Aorta (tissue), 5 donors: ENCODE data around the gene PPP1R9B. TPM values are rescaled to one million over a fixed set of nuclear protein-coding genes. Genes with fewer than 3 reads are reported as not detected.

Source experiments
- ATAC-seq: fragments of 200-7000 bp; cut with Tn5 transposase; one replicate; pipeline ENCODE4 v1.9.1; 2022; ENCODE audit warnings: moderate library complexity; ENCODE audit not compliant: low FRiP score
- DNase-seq, 2 donors: peaks; one replicate each; pipeline ENCODE4 v3.0.0-alpha.2; 2020
- H3K27ac ChIP-seq, 2 donors: one replicate each; pipeline ENCODE4 v1.5.1; 2013; ENCODE audit warnings: low read length in 2 of 2, mild to moderate bottlenecking in 2 of 2, moderate library complexity in 2 of 2, control low read depth in 1 of 2, inconsistent platforms in 1 of 2, low read depth in 1 of 2
- H3K27me3 ChIP-seq, 2 donors: one replicate each; pipeline ENCODE4 v1.6.1; 2013; ENCODE audit warnings: control low read depth in 1 of 2, low read length in 1 of 2, mild to moderate bottlenecking in 1 of 2, moderate library complexity in 1 of 2; ENCODE audit not compliant: insufficient read depth in 2 of 2, control insufficient read depth in 1 of 2
- H3K36me3 ChIP-seq, 2 donors: one replicate each; pipeline ENCODE4 v1.6.1; 2013; ENCODE audit warnings: control low read depth in 1 of 2, low read length in 1 of 2, mild to moderate bottlenecking in 1 of 2; ENCODE audit not compliant: insufficient read depth in 2 of 2, control insufficient read depth in 1 of 2
- H3K4me1 ChIP-seq, 2 donors: one replicate each; pipeline ENCODE4 v1.6.1; 2013; ENCODE audit warnings: low read length in 2 of 2, control low read depth in 1 of 2, mild to moderate bottlenecking in 1 of 2, moderate library complexity in 1 of 2; ENCODE audit not compliant: insufficient read depth in 2 of 2, control insufficient read depth in 1 of 2
- H3K4me3 ChIP-seq, 2 donors: one replicate each; pipeline ENCODE4 v1.5.1; 2013; ENCODE audit warnings: low read length in 2 of 2, control low read depth in 1 of 2, mild to moderate bottlenecking in 1 of 2
- H3K9me3 ChIP-seq: one replicate; pipeline ENCODE4 v1.6.1; 2013; ENCODE audit warnings: mild to moderate bottlenecking, low read length; ENCODE audit not compliant: control insufficient read depth
- WGBS, 2 donors: extraction: QIAGEN DNeasy Blood & Tissue Kit; methylation state at CpG; one replicate each; pipeline ENCODE4 v1.1.7; 2013; 5-methylcytosine and 5-hydroxymethylcytosine counted together
- intact Hi-C, 2 donors: fragments of 100-400 bp; cut with DNase I; formaldehyde crosslinking; loops; one replicate each; pipeline versions ENCODE4 v1.14.2 to v1.15.0; 2022
- polyA plus RNA-seq, 2 donors: library from polyadenylated mRNA; stranded (reverse); fragments of 200-250 nt; gene quantifications; one replicate each; pipeline ENCODE4 v1.2.3, GENCODE V29; 2013
- total RNA-seq, 2 donors: library from RNA; stranded (reverse); fragmentation: NEBNext Ultra II Directional; extraction: Animal tissue kit (Norgen Biotek cat#: 25700); gene quantifications; one replicate each; pipeline ENCODE4 v1.2.1, GENCODE V29; 2021
- donor health status: healthy with polysubstance abuse.
- donor health status: Bipolar disorder and iron deficiency.
- donor health status: DM: no; HTN: no; CAD: no.
- donor health status: DM: no; HTN: no; CAD: no.
- donor health status: DM: yes; HTN: yes; CAD: no.

Gene PPP1R9B
- total and polyA plus RNA-seq, 4 donors, result 20.3 to 99.0 (median 45.2) TPM

GRCh38 chr17:50123649-50124349 is 26.7 kb downstream of the PPP1R9B start:
- Histone ChIP-seq H3K4me3 (no peak overlapping the region), H3K27ac (no peak overlapping the region), H3K4me1 (no peaks in the 10 kb centered on the region), H3K36me3 (no peaks in the 10 kb centered on the region), H3K27me3 (no peaks in the 10 kb centered on the region), H3K9me3 (no peaks in the 10 kb centered on the region)
- DNase-seq, result no peak
- WGBS, 2 donors, result 39 to 53% methylated on average over 12 of the region's 12 CpGs
- no peak for ATAC-seq
- intact Hi-C loops, result no loop called here

DNA sequence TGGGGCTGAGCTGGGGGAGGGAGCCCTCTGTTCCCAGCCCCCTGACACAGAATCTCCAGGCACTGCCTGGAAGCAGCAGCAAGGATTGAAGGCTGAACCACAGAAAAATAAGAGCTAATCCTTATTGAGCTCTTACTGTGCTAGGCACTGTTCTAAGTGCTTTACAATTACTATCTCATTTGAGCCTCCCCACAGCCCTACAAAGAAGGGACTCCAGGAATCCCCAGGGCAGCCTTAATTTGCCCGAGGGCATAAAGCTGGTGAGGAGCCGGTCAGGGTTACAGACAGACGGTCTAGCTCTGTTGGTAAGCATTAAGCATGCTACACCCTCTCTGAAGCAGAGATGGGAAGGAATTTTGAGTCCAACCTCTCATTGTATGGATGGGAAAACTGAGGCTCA is 27.5 kb downstream of the PPP1R9B start:
- Histone ChIP-seq H3K4me3 (no peak overlapping the region), H3K27me3 (no peaks in the 10 kb centered on the region), H3K9me3 (no peaks in the 10 kb centered on the region), H3K27ac (no peak overlapping the region), H3K4me1 (no peaks in the 10 kb centered on the region), H3K36me3 (no peaks in the 10 kb centered on the region)
- DNase-seq (no peak), ATAC-seq (no peak)
- intact Hi-C loops, result no loop called here
- WGBS, 2 donors, result 87 to 90% methylated on average over 3 of the region's 3 CpGs

DNA sequence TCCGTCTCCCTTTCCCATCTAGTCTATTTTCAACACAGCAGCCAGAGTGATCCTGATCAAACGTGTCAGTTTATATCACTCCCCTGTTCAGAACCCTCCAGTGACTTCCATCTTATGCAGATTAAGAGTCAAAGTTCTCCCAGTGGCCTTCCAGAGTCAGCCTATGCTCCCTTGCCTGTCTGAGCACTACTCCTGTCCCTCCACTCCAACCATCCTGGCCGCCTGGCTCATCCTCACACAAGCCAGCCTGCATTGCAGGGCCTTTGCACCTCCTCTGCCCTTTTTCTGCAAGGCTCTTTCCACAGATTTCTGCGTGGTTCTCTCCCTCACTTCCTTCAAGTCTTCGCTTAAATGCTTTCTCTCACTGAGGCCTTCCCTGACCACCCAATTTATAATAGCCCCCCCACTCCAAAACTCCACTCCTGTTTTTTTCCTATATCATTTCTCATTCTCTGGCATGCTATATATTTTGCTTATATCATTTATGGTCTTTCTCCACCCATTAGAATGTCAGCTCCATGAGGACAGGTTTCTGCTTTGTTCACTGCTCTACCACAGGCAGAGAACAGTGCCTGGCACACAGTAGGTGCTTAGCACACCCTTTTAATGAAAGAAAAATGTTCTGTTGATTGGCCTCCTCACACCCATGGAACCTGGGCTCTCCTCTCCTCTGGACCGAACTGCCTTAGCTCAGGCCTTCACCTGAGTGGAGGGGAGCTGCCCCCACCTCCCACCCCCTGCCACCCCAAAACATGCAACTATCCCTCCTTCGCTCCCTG is 29.8 kb downstream of the PPP1R9B start:
- WGBS, 2 donors, result 92 to 93% methylated on average over 7 of the region's 7 CpGs
- Histone ChIP-seq H3K27ac (no peak overlapping the region), H3K27me3 (no peaks in the 10 kb centered on the region), H3K9me3 (no peaks in the 10 kb centered on the region), H3K4me3 (no peak overlapping the region), H3K4me1 (no peaks in the 10 kb centered on the region), H3K36me3 (no peaks in the 10 kb centered on the region)
- peak in 1 of 2 donors; percentile 53 for DNase-seq
- intact Hi-C loops, result no loop called here
- ATAC-seq, result no peak

GRCh38 chr17:50118828-50119218 is 31.7 kb downstream of the PPP1R9B start:
- no peaks in the 10 kb centered on the region for H3K27me3 ChIP-seq
- H3K36me3 ChIP-seq, result no peaks in the 10 kb centered on the region
- 91 to 94% methylated on average over 4 of the region's 4 CpGs for WGBS, 2 donors
- no peak overlapping the region for H3K27ac ChIP-seq
- H3K4me1 ChIP-seq, result no peaks in the 10 kb centered on the region
- no peak overlapping the region for H3K4me3 ChIP-seq
- intact Hi-C loops, result loop anchor here in 1 of 2 donors (10.0 kb wide), 1 partner anchor 46 kb away; the partner anchor contains the start of gene SGCA
- no peak for ATAC-seq
- H3K9me3 ChIP-seq, result no peaks in the 10 kb centered on the region
- DNase-seq, result peak in 1 of 2 donors; percentile 65

DNA sequence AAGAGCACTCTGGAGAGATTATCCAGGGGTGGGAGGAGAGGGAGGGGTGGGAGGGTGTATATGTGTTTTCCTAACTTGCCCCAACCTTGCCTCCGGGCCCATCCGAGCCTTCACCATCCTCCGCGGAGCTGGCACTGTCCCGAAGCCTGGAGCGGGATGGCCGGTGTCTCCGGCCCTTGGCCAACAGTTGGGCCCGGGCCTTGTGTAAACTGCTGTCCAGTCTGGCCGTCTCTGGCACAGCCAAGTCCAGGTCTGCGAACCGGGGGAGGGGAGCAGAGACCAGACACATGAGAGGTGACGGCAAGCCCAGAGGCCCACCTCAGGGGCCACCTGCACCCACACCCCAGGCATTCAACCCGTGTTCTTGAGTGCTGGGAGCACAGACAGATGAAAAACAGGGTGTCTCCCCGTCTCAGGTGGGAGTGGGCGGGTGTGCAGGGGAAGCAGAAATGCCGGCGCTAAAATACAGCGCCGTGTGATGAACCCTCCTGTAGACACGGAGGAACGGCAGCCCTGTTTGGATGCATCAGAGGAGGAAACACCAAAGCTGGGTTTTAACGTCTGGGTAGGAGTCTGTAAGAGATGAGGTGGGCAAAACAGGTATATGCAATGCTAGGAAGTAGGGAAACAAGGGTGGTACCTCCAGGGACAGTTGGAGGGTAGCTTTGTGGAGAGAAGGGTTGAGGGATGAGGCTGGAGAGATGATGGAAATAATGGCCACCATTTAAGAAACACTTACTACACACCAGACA is 32.2 kb downstream of the PPP1R9B start:
- 64 to 73% methylated on average over 22 to 23 of the region's 23 CpGs for WGBS, 2 donors
- no peaks in the 10 kb centered on the region for H3K4me1 ChIP-seq
- DNase-seq (peak in 1 of 2 donors; percentile 65), ATAC-seq (no peak)
- H3K4me3 ChIP-seq, result no peak overlapping the region
- no peak overlapping the region for H3K27ac ChIP-seq
- no peaks in the 10 kb centered on the region for H3K27me3 ChIP-seq
- intact Hi-C loops, result loop anchor here in 1 of 2 donors (10.0 kb wide), 1 partner anchor 47 kb away; the partner anchor contains the start of gene SGCA
- no peaks in the 10 kb centered on the region for H3K9me3 ChIP-seq
- H3K36me3 ChIP-seq, result no peaks in the 10 kb centered on the region

GRCh38 chr17:50117202-50118051 is 33.0 kb downstream of the PPP1R9B start:
- H3K27me3 ChIP-seq, result no peaks in the 10 kb centered on the region
- no peak overlapping the region for H3K27ac ChIP-seq
- intact Hi-C loops, result loop anchor here in 1 of 2 donors (10.0 kb wide), 1 partner anchor 47 kb away; the partner anchor contains the start of gene SGCA
- DNase-seq, result peak in 1 of 2 donors; percentile 89
- H3K4me3 ChIP-seq, result no peak overlapping the region
- H3K4me1 ChIP-seq, result no peaks in the 10 kb centered on the region
- WGBS, 2 donors, result 10 to 13% methylated on average over 62 to 64 of the region's 64 CpGs
- peak; percentile 58 for ATAC-seq
- no peaks in the 10 kb centered on the region for H3K9me3 ChIP-seq
- H3K36me3 ChIP-seq, result no peaks in the 10 kb centered on the region

DNA sequence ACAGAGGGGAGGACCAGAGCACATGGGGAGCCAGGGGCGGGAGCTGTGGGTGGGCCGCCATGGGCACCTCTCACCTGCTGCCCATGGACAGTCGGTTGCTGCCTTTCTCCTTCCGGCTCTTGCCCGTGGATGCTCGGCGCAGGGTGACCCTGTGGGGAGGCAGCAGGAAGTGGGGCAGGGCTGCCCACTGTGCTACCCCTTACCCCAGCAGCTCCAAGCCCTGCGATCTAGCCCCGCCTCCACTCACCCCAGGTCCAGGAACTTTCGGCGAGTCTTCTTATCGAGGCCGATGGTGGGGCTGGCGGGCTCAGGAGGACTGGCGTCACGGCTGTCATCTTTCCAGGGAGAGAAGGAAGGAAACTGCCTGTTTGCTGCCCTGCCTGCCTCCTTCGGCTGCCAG is 34.7 kb downstream of the PPP1R9B start:
- DNase-seq (no peak), ATAC-seq (no peak)
- H3K27ac ChIP-seq, result no peak overlapping the region
- no peak overlapping the region for H3K4me3 ChIP-seq
- peaks cover 0 to 4% of the 10 kb centered on the region in 2 donors for H3K4me1 ChIP-seq
- no peaks in the 10 kb centered on the region for H3K27me3 ChIP-seq
- WGBS, 2 donors, result 39 to 59% methylated on average over 16 to 17 of the region's 17 CpGs
- no peaks in the 10 kb centered on the region for H3K9me3 ChIP-seq
- intact Hi-C loops, result loop anchor here in 1 of 2 donors (10.0 kb wide), 1 partner anchor 49 kb away; the partner anchor contains the start of gene SGCA
- H3K36me3 ChIP-seq, result no peaks in the 10 kb centered on the region
